Right lobe of liver (tissue), 6 donors: ENCODE data around the gene PRKAG3. TPM values are rescaled to one million over a fixed set of nuclear protein-coding genes. Genes with fewer than 3 reads are reported as not detected.

Experiments
- ATAC-seq, 4 donors: fragments of 200-7000 bp; cut with Tn5 transposase; one replicate each; pipeline ENCODE4 v1.9.1; 2020; ENCODE audit warnings: mild to moderate bottlenecking in 4 of 4, moderate library complexity in 4 of 4
- DNase-seq, 3 donors: peaks; one replicate each; pipeline ENCODE4 v3.0.0-alpha.2; 2020
- H3K27ac ChIP-seq, 3 donors: fragments of 200-600 bp; one replicate each; pipeline ENCODE4 v1.8.0; 2022
- H3K27me3 ChIP-seq, 2 donors: fragments of 200-600 bp; one replicate each; pipeline ENCODE4 v1.8.0; 2022
- H3K36me3 ChIP-seq, 4 donors: fragments of 200-600 bp; sonication (generic) in 1 of 4; one replicate each; pipeline versions ENCODE4 v1.5.1 to v1.8.0; 2017 to 2022; ENCODE audit warnings: control low read depth in 1 of 4
- H3K4me1 ChIP-seq, 4 donors: fragments of 200-600 bp; sonication (generic) in 1 of 4; one replicate each; pipeline versions ENCODE4 v1.5.1 to v1.8.0; 2017 to 2022; ENCODE audit warnings: control low read depth in 1 of 4
- H3K4me3 ChIP-seq, 3 donors: fragments of 200-600 bp; one replicate each; pipeline ENCODE4 v1.8.0; 2022
- H3K9me3 ChIP-seq, 4 donors: fragments of 200-600 bp; sonication (generic) in 1 of 4; one replicate each; pipeline versions ENCODE4 v1.5.1 to v1.8.0; 2017 to 2022; ENCODE audit warnings: control low read depth in 1 of 4
- CTCF ChIP-seq, 4 donors: fragments of 200-600 bp in 3 of 4; fragments of 450-650 bp in 1 of 4; IDR thresholded peaks; one replicate each; pipeline versions ENCODE4 v1.5.1 to v1.8.0; 2016 to 2022; ENCODE audit warnings: antibody characterized with exemption in 4 of 4, mild to moderate bottlenecking in 2 of 4
- POLR2A ChIP-seq: fragments of 450-650 bp; IDR thresholded peaks from one replicate; pipeline ENCODE4 v1.6.1; 2017; ENCODE audit warnings: antibody characterized with exemption, mild to moderate bottlenecking
- WGBS: methylation state at CpG from one replicate; pipeline ENCODE4 v1.1.6; 2018; ENCODE audit warnings: low coverage, low lambda C conversion rate; ENCODE audit not compliant: insufficient coverage; ENCODE audit errors: missing lambda C conversion rate; 5-methylcytosine and 5-hydroxymethylcytosine counted together
- intact Hi-C, 2 donors: fragments of 100-400 bp; cut with DNase I; formaldehyde crosslinking; loops; one replicate each; pipeline versions ENCODE4 v1.11.2 to v1.14.1; 2022
- total RNA-seq, 6 experiments: library from RNA; depleted of rRNA in 2 of 6; stranded (reverse); fragments of >200 nt in 2 of 6; fragmentation: NEBNext Ultra II Directional in 3 of 6; extraction: Animal tissue kit (Norgen Biotek cat#: 25700) in 3 of 6; gene quantifications; one replicate each; pipeline versions ENCODE4 v1.1.0 to v1.2.4, GENCODE V29; 2016 to 2023
- donor health status: DM: no; HTN: yes; CAD: no.
- donor health status: DM: no; HTN: no; CAD: no.
- donor health status: DM: no; HTN: no; CAD: no.
- donor health status: DM: no; HTN: yes; CAD: no.
- donor health status: DM: no; HTN: yes; CAD: no.

Gene PRKAG3
- total RNA-seq, 6 experiments from 2014 or later = not detected

GRCh38 chr2:218806346-218806978, 25.1 kb downstream of the PRKAG3 start:
- Histone ChIP-seq H3K4me1 (peaks cover 0 to 24% (median 11%) of the 10 kb centered on the region in 4 donors), H3K27ac (peak overlapping the region; percentile 7 to 54 (median 41)), H3K36me3 (peaks cover 0 to 22% (median 0%) of the 10 kb centered on the region in 4 donors), H3K27me3 (no peaks in the 10 kb centered on the region), H3K9me3 (no peaks in the 10 kb centered on the region), H3K4me3 (no peak overlapping the region)
- TF ChIP-seq POLR2A (no peak), CTCF (IDR thresholded peaks at IDR 0.05) (no peak)
- peak; percentile 91 to 93 (median 92) for ATAC-seq
- intact Hi-C loops = no loop called here
- 11% methylated on average over 10 of the region's 10 CpGs for WGBS
- DNase-seq = no peak

- WGBS = 36% methylated on average over 3 of the region's 3 CpGs
- intact Hi-C loops = no loop called here
- TF ChIP-seq POLR2A = no peak
- Histone ChIP-seq H3K27me3 (no peaks in the 10 kb centered on the region), H3K27ac (peak overlapping the region; percentile 3 to 54 (median 7)), H3K4me3 (no peak overlapping the region), H3K36me3 (peaks cover 0 to 13% (median 0%) of the 10 kb centered on the region in 4 donors), H3K4me1 (peaks cover 0 to 24% (median 11%) of the 10 kb centered on the region in 4 donors), H3K9me3 (no peaks in the 10 kb centered on the region)
- ATAC-seq (peak in 3 of 4 donors; percentile 16 to 58 (median 29)), DNase-seq (no peak)
Measured at GRCh38 chr2:218805627-218806026, 26.0 kb downstream of the PRKAG3 start.

GRCh38 chr2:218804817-218805216, 26.8 kb downstream of the PRKAG3 start:
- no peak for TF ChIP-seq CTCF (IDR thresholded peaks at IDR 0.05)
- TF ChIP-seq POLR2A = no peak
- H3K4me3 ChIP-seq = no peak overlapping the region
- intact Hi-C loops = no loop called here
- ATAC-seq = no peak
- no peaks in the 10 kb centered on the region for H3K27me3 ChIP-seq
- WGBS = 86% methylated on average over 1 of the region's 1 CpG
- no peak overlapping the region for H3K27ac ChIP-seq
- H3K36me3 ChIP-seq = peaks cover 0 to 5% (median 0%) of the 10 kb centered on the region in 4 donors
- peaks cover 0 to 24% (median 11%) of the 10 kb centered on the region in 4 donors for H3K4me1 ChIP-seq
- DNase-seq = no peak
- no peaks in the 10 kb centered on the region for H3K9me3 ChIP-seq

- DNase-seq (no peak), ATAC-seq (no peak)
- TF ChIP-seq POLR2A (no peak), CTCF (IDR thresholded peaks at IDR 0.05) (no peak)
- H3K27ac ChIP-seq = no peak overlapping the region
- H3K4me3 ChIP-seq = no peak overlapping the region
- intact Hi-C loops = no loop called here
- H3K9me3 ChIP-seq = no peaks in the 10 kb centered on the region
- no peaks in the 10 kb centered on the region for H3K27me3 ChIP-seq
- 14% methylated on average over 4 of the region's 4 CpGs for WGBS
- peaks cover 0 to 18% (median 8%) of the 10 kb centered on the region in 4 donors for H3K4me1 ChIP-seq
- H3K36me3 ChIP-seq = no peaks in the 10 kb centered on the region
Measured at GRCh38 chr2:218802386-218802994, 29.1 kb downstream of the PRKAG3 start.

GRCh38 chr2:218799990-218800389, 31.6 kb downstream of the PRKAG3 start:
- TF ChIP-seq CTCF (IDR thresholded peaks at IDR 0.05) = no peak
- TF ChIP-seq POLR2A = no peak
- Histone ChIP-seq H3K9me3 (no peaks in the 10 kb centered on the region), H3K27ac (no peak overlapping the region), H3K27me3 (no peaks in the 10 kb centered on the region), H3K36me3 (no peaks in the 10 kb centered on the region), H3K4me1 (peaks cover 0 to 9% (median 2%) of the 10 kb centered on the region in 4 donors), H3K4me3 (no peak overlapping the region)
- 74% methylated on average over 5 of the region's 6 CpGs for WGBS
- ATAC-seq (no peak), DNase-seq (no peak)
- intact Hi-C loops = no loop called here
